Naive thymus-derived CD4-positive, alpha-beta T cell (primary cell): ENCODE measurements around the gene SCD5. TPM values are rescaled to one million over a fixed set of nuclear protein-coding genes. Genes with fewer than 3 reads are reported as not detected.
A peak's percentile ranks its signal among the peaks of the same experiment; 100 is the strongest.

ENCODE experiments used
- ATAC-seq: fragments of 150-1000 bp; cut with Tn5 transposase; 2 replicates; pipeline ENCODE4 v1.10.0; 2021; ENCODE audit warnings: mild to moderate bottlenecking, moderate library complexity
- CTCF ChIA-PET: fragments of 350-600 bp; sonication (Branson Sonifier 250); formaldehyde crosslinking; loops from one replicate; lab custom pipeline; 2021; ENCODE audit warnings: antibody characterized with exemption; lab: Charles Lee
- POLR2A ChIA-PET: fragments of 350-600 bp; sonication (Branson Sonifier 250); formaldehyde crosslinking; loops from one replicate; lab custom pipeline; 2021; ENCODE audit warnings: antibody characterized with exemption, inconsistent platforms; lab: Charles Lee
- DNase-seq, 9 donors: peaks; one replicate each; pipeline versions ENCODE4 v3.0.0 to v3.0.0-alpha.2; 2020 to 2022; ENCODE audit warnings: mixed read lengths in 1 of 9
- H3K27ac ChIP-seq: one replicate; pipeline ENCODE4 v1.7.0; 2013; ENCODE audit warnings: mild to moderate bottlenecking, low read depth, low read length, moderate library complexity
- H3K27me3 ChIP-seq, 2 donors: one replicate each; pipeline ENCODE4 v1.7.0; 2013; ENCODE audit warnings: low read length in 2 of 2, mild to moderate bottlenecking in 2 of 2, moderate library complexity in 2 of 2; ENCODE audit not compliant: control insufficient read depth in 2 of 2, insufficient read depth in 2 of 2
- H3K36me3 ChIP-seq, 3 experiments: 1 replicate in 2 of 3; 2 replicates in 1 of 3; pipeline ENCODE4 v1.7.0; 2013; ENCODE audit warnings: low read length in 3 of 3, mild to moderate bottlenecking in 3 of 3, moderate library complexity in 1 of 3; ENCODE audit not compliant: insufficient read depth in 3 of 3, control insufficient read depth in 2 of 3
- H3K4me1 ChIP-seq, 2 donors: one replicate each; pipeline ENCODE4 v1.7.0; 2013; ENCODE audit warnings: low read length in 2 of 2, mild to moderate bottlenecking in 2 of 2, moderate library complexity in 1 of 2; ENCODE audit not compliant: control insufficient read depth in 2 of 2, insufficient read depth in 2 of 2
- H3K4me3 ChIP-seq: 2 replicates; pipeline ENCODE4 v1.7.0; 2013; ENCODE audit warnings: mild to moderate bottlenecking, low read length
- H3K9me3 ChIP-seq, 3 experiments: 1 replicate in 2 of 3; 2 replicates in 1 of 3; pipeline ENCODE4 v1.7.0; 2013; ENCODE audit warnings: low read length in 3 of 3; ENCODE audit not compliant: control insufficient read depth in 2 of 3
- H3K27ac Mint-ChIP-seq, 9 donors: one replicate each; pipeline ENCODE4 v1.8.0; 2020 to 2022; ENCODE audit warnings: mixed read lengths in 9 of 9, mild to moderate bottlenecking in 8 of 9, moderate library complexity in 5 of 9, inconsistent platforms in 2 of 9
- H3K27me3 Mint-ChIP-seq, 5 donors: one replicate each; pipeline ENCODE4 v1.8.0; 2021 to 2022; ENCODE audit warnings: mixed read lengths in 5 of 5, mild to moderate bottlenecking in 1 of 5
- H3K36me3 Mint-ChIP-seq, 5 donors: one replicate each; pipeline ENCODE4 v1.8.0; 2020 to 2022; ENCODE audit warnings: mixed read lengths in 5 of 5, mild to moderate bottlenecking in 3 of 5, inconsistent platforms in 1 of 5
- H3K4me1 Mint-ChIP-seq, 7 donors: one replicate each; pipeline ENCODE4 v1.8.0; 2020 to 2022; ENCODE audit warnings: mixed read lengths in 7 of 7, mild to moderate bottlenecking in 3 of 7, inconsistent platforms in 1 of 7
- H3K4me3 Mint-ChIP-seq, 10 donors: one replicate each; pipeline ENCODE4 v1.8.0; 2020 to 2022; ENCODE audit warnings: mild to moderate bottlenecking in 10 of 10, mixed read lengths in 10 of 10, moderate library complexity in 6 of 10, inconsistent platforms in 2 of 10
- H3K9me3 Mint-ChIP-seq, 11 donors: one replicate each; pipeline ENCODE4 v1.8.0; 2020 to 2022; ENCODE audit warnings: mixed read lengths in 11 of 11, mild to moderate bottlenecking in 4 of 11, inconsistent platforms in 1 of 11, moderate library complexity in 1 of 11
- intact Hi-C, 2 donors: fragments of 100-400 bp; cut with micrococcal nuclease; formaldehyde crosslinking; loops; one replicate each; pipeline ENCODE4 v1.15.1; 2023
- polyA plus RNA-seq, 2 donors: library from polyadenylated mRNA; unstranded; fragments of 300-500 nt; fragmentation: Illumina TruSeq; gene quantifications; one replicate each; pipeline ENCODE4 v1.2.3, GENCODE V29; 2021
- total RNA-seq, 6 experiments: library from RNA in 5 of 6; stranded (reverse) in 5 of 6; gene quantifications; 1 replicate in 5 of 6; 2 replicates in 1 of 6; pipeline ENCODE4 v1.2.3 and lab custom pipeline; 2021 to 2026

SCD5 gene
- total and polyA plus RNA-seq, 7 experiments from 2014 or later = 0.13 to 1.5 (median 0.44) TPM; not detected in 4

GRCh38 chr4:82589756-82590155 is 208.8 kb downstream of the SCD5 start:
- no peak for ATAC-seq
- intact Hi-C loops = no loop called here
- H3K27ac ChIP-seq = no peak overlapping the region
- no peaks in the 10 kb centered on the region for H3K4me1 ChIP-seq
- Mint-ChIP-seq H3K9me3 (peaks cover 0 to 4% (median 0%) of the 10 kb centered on the region in 11 donors), H3K4me1 (no peaks in the 10 kb centered on the region), H3K36me3 (no peaks in the 10 kb centered on the region), H3K27me3 (peaks cover 9 to 29% (median 20%) of the 10 kb centered on the region in 5 donors), H3K27ac (no peak overlapping the region), H3K4me3 (no peak overlapping the region)
- POLR2A ChIA-PET = no interaction called here
- no peak overlapping the region for H3K4me3 ChIP-seq
- no peak for DNase-seq
- no peaks in the 10 kb centered on the region for H3K27me3 ChIP-seq
- CTCF ChIA-PET = no interaction called here
- no peaks in the 10 kb centered on the region for H3K36me3 ChIP-seq
- H3K9me3 ChIP-seq = no peaks in the 10 kb centered on the region

GRCh38 chr4:82588771-82589270 is 209.8 kb downstream of the SCD5 start:
- no peaks in the 10 kb centered on the region for H3K4me1 ChIP-seq
- ATAC-seq (no peak), DNase-seq (no peak)
- no peak overlapping the region for H3K27ac ChIP-seq
- POLR2A ChIA-PET = no interaction called here
- no peaks in the 10 kb centered on the region for H3K9me3 ChIP-seq
- no peaks in the 10 kb centered on the region for H3K27me3 ChIP-seq
- H3K27me3 Mint-ChIP-seq = peaks cover 5 to 22% (median 17%) of the 10 kb centered on the region in 5 donors
- no peak overlapping the region for H3K27ac Mint-ChIP-seq
- H3K4me1 Mint-ChIP-seq = no peaks in the 10 kb centered on the region
- peaks cover 0 to 4% (median 0%) of the 10 kb centered on the region in 11 donors for H3K9me3 Mint-ChIP-seq
- intact Hi-C loops = no loop called here
- CTCF ChIA-PET = interaction anchor here (0.7 kb wide), 1 partner anchor 47 kb away, joined by 3 read pairs; no protein-coding TSS in a partner anchor
- H3K36me3 ChIP-seq = no peaks in the 10 kb centered on the region
- no peak overlapping the region for H3K4me3 ChIP-seq
- H3K36me3 Mint-ChIP-seq = no peaks in the 10 kb centered on the region
- no peak overlapping the region for H3K4me3 Mint-ChIP-seq

GRCh38 chr4:82587826-82588540 is 210.6 kb downstream of the SCD5 start:
- no peaks in the 10 kb centered on the region for H3K27me3 ChIP-seq
- Mint-ChIP-seq H3K4me3 (no peak overlapping the region), H3K9me3 (peaks cover 0 to 2% (median 0%) of the 10 kb centered on the region in 11 donors), H3K27ac (peak overlapping the region in 1 of 9 donors; percentile 45), H3K27me3 (peaks cover 4 to 20% (median 14%) of the 10 kb centered on the region in 5 donors), H3K4me1 (no peaks in the 10 kb centered on the region), H3K36me3 (no peaks in the 10 kb centered on the region)
- no peak overlapping the region for H3K4me3 ChIP-seq
- no peaks in the 10 kb centered on the region for H3K36me3 ChIP-seq
- intact Hi-C loops = no loop called here
- DNase-seq (no peak), ATAC-seq (no peak)
- no peak overlapping the region for H3K27ac ChIP-seq
- no peaks in the 10 kb centered on the region for H3K9me3 ChIP-seq
- no peaks in the 10 kb centered on the region for H3K4me1 ChIP-seq
- POLR2A ChIA-PET = no interaction called here
- CTCF ChIA-PET = no interaction called here

GRCh38 chr4:82585690-82586435 is 212.7 kb downstream of the SCD5 start:
- H3K9me3 ChIP-seq = no peaks in the 10 kb centered on the region
- no peaks in the 10 kb centered on the region for H3K27me3 ChIP-seq
- no peaks in the 10 kb centered on the region for H3K36me3 ChIP-seq
- Mint-ChIP-seq H3K27me3 (peaks cover 0 to 12% (median 0%) of the 10 kb centered on the region in 5 donors), H3K27ac (no peak overlapping the region), H3K36me3 (no peaks in the 10 kb centered on the region), H3K9me3 (peaks cover 0 to 2% (median 0%) of the 10 kb centered on the region in 11 donors), H3K4me3 (no peak overlapping the region), H3K4me1 (no peaks in the 10 kb centered on the region)
- DNase-seq (no peak), ATAC-seq (no peak)
- no peak overlapping the region for H3K4me3 ChIP-seq
- no peaks in the 10 kb centered on the region for H3K4me1 ChIP-seq
- intact Hi-C loops = no loop called here
- POLR2A ChIA-PET = no interaction called here
- no peak overlapping the region for H3K27ac ChIP-seq
- CTCF ChIA-PET = no interaction called here

GRCh38 chr4:82584931-82585330 is 213.7 kb downstream of the SCD5 start:
- ATAC-seq = no peak
- Mint-ChIP-seq H3K4me1 (no peaks in the 10 kb centered on the region), H3K27me3 (peaks cover 0 to 12% (median 0%) of the 10 kb centered on the region in 5 donors), H3K27ac (no peak overlapping the region), H3K4me3 (no peak overlapping the region), H3K9me3 (peaks cover 0 to 2% (median 0%) of the 10 kb centered on the region in 11 donors), H3K36me3 (no peaks in the 10 kb centered on the region)
- no peaks in the 10 kb centered on the region for H3K36me3 ChIP-seq
- H3K4me3 ChIP-seq = no peak overlapping the region
- no peaks in the 10 kb centered on the region for H3K9me3 ChIP-seq
- intact Hi-C loops = no loop called here
- H3K4me1 ChIP-seq = no peaks in the 10 kb centered on the region
- H3K27ac ChIP-seq = no peak overlapping the region
- DNase-seq = no peak
- H3K27me3 ChIP-seq = no peaks in the 10 kb centered on the region
- ChIA-PET POLR2A (no interaction called here), CTCF (no interaction called here)

- H3K36me3 Mint-ChIP-seq = no peaks in the 10 kb centered on the region
- Histone ChIP-seq H3K27me3 (no peaks in the 10 kb centered on the region), H3K4me1 (no peaks in the 10 kb centered on the region), H3K9me3 (no peaks in the 10 kb centered on the region), H3K27ac (no peak overlapping the region), H3K36me3 (no peaks in the 10 kb centered on the region), H3K4me3 (no peak overlapping the region)
- H3K27ac Mint-ChIP-seq = no peak overlapping the region
- no peak overlapping the region for H3K4me3 Mint-ChIP-seq
- no peak for DNase-seq
- no peaks in the 10 kb centered on the region for H3K9me3 Mint-ChIP-seq
- POLR2A ChIA-PET = no interaction called here
- ATAC-seq = no peak
- intact Hi-C loops = no loop called here
- peaks cover 0 to 12% (median 0%) of the 10 kb centered on the region in 5 donors for H3K27me3 Mint-ChIP-seq
- no peaks in the 10 kb centered on the region for H3K4me1 Mint-ChIP-seq
- CTCF ChIA-PET = no interaction called here
Measured at GRCh38 chr4:82583897-82584587, 214.6 kb downstream of the SCD5 start.
